ENCODE results near the gene CARMIL1.
A peak's percentile ranks its signal among the peaks of the same experiment; 100 is the strongest.

Gene CARMIL1

GRCh38 chr6:25450469-25451198 is 171.5 kb downstream of the CARMIL1 start:
- no peak for DNase-seq

GRCh38 chr6:25452031-25452430 is 172.9 kb downstream of the CARMIL1 start:
- DNase-seq, result no peak

- no peak for DNase-seq
Measured at GRCh38 chr6:25453288-25453687, 174.1 kb downstream of the CARMIL1 start.

GRCh38 chr6:25454136-25454535 is 175.0 kb downstream of the CARMIL1 start:
- DNase-seq, result no peak

DNA sequence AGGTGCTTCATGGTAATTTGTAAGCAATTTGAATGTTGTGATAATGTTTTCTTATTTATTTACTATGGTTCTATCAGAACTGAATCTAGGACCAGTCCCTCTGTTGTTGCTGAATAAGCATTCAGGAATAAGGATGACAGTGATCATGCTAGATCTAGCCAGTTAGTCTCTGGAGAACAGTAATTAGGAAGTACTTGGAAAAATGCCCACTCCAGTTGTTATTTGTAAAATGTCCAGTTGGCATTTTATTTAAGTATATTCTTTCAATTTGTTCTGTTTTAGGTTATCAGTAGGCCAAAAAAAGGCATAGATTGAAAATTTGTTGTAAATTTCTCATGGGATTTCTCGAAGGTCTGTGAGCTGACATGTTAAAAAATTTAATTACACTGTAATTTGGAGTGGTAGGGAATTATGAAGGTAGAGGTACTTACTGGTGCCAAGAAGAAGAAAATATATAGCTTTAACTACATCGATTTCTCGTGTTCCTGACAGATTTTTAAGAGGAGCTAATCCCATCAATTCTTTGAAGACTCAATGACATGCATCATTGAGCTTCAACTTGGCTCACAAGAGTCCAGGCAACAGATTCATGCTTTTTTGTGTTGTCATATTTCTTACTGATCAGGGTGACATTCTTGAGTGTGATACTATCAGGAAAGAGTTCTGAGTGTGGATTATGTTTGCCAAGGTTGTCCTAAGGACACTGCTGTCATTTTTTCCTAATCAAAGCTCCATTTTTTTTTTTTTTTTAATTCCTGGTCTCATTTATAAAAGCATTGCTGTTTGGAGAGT is 177.3 kb downstream of the CARMIL1 start:
- no peak for DNase-seq

- DNase-seq, result no peak
Measured at GRCh38 chr6:25457516-25457915, 178.3 kb downstream of the CARMIL1 start.

DNA sequence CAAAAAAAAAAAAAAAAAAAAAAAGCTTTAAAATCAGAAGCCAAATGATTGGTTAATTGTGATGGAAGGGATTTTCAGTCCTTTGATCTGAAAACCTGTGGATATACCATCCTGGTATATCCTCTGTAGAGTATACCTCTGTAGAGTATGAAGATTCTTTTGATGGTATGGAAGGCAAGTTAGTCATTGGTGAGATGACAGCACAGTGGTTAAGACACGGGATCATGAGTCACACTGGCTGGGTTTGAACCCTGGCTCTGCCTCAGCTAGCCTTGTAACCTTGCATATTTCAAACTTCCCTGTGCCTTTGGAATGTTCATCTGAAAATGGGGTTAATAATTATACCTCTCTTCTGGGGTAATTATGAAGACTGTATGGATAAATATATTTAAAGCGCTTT is 179.3 kb downstream of the CARMIL1 start:
- peak; percentile 30 for DNase-seq

DNA sequence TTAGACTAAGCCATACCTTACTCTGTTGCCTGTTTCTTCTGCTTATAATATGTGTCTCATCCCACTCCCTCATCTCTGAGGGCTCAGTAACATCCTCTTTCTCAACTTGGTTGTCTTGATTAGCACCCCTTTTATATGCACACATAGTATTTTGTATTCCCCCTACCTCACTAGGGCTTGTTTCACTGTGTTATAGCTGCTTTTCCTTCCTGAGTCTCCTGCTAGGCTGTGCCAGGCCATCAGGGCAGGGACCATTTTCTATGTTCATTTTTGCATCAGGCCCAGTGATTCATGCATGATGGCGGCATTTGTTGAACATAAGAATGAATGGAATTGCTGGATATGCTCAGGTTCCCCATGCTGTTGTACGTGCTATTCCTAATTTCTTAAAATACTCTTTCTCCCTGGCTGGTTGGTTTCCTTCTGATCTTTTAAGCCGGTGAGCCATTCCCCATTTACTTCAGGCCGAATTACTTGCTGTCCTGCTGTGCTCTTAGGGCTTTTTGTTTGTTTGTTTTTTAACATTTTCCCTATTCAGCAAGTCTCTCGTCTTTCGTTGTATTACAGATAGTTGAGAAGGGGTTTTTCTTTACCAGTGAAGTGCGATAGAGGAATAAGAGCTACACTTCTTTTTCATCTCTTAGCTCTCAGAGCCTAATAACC is 183.2 kb downstream of the CARMIL1 start:
- DNase-seq, result no peak

DNA sequence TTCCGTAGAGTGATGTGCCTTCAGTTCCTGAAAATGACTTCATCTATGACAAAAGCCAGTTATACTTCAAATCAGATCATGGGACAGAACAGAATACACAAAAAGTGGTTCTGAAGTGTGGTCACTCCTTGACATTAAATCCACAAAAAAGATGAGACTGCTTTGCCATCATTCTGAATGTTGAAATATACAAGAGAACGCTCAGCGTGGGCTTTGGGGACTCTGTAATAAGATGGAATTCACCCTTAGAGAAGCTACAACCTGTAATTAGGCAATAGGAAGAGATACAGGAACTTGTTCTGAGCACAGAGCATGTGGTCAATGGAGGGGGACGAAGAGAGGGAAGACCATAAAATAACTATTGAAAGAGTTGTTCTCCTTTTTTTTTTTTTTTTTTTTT is 184.3 kb downstream of the CARMIL1 start:
- DNase-seq, result no peak

- no peak for DNase-seq
Measured at GRCh38 chr6:25464225-25464624, 185.1 kb downstream of the CARMIL1 start.

GRCh38 chr6:25465941-25466340 is 186.8 kb downstream of the CARMIL1 start:
- DNase-seq, result no peak

DNA sequence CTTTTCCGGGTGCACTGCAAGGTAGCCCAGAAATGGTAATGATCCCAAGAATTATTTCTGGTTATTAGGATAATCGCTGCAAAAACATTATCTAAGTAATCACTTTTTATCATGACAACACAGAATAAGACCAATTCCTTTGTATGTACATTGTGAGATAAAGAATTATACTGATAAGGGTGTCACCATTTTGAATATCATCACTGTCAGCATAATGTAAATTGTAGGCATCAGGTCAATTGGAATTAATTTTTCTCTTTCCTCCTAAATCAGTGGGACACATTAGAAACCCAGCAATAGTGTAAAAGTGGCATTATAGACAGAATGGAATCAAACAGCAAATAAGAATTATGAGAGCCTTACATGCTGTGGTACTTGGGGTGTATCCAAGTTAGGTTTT is 189.7 kb downstream of the CARMIL1 start:
- DNase-seq, result no peak

- no peak for DNase-seq
Measured at GRCh38 chr6:25469797-25470388, 190.7 kb downstream of the CARMIL1 start.

- no peak for DNase-seq
Measured at GRCh38 chr6:25472306-25472705, 193.1 kb downstream of the CARMIL1 start.

DNA sequence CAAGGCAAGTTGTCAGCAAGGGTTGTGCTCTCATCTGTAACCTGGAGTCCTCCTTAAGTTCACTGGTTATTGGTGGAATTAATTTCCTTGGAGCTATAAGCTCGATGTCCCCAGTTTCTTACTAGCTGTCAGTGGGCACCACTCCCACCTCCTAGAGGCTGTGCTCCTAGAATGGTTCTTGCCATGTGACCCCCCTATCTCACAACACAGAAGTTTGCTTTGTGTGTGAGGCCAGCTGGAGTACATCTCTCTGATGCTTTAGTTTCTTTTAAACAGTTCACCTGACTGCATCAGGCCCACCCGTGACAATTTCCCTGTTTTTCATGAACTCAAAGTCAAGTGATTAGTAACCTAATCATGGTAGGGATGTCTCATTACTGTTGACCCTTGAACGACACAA is 193.7 kb downstream of the CARMIL1 start:
- no peak for DNase-seq

GRCh38 chr6:25473447-25473846 is 194.3 kb downstream of the CARMIL1 start:
- no peak for DNase-seq

- no peak for DNase-seq
Measured at GRCh38 chr6:25476126-25476525, 197.0 kb downstream of the CARMIL1 start.

- DNase-seq, result peak; percentile 7
Measured at GRCh38 chr6:25477006-25477590, 197.9 kb downstream of the CARMIL1 start.

GRCh38 chr6:25478973-25479372 is 199.8 kb downstream of the CARMIL1 start:
- no peak for DNase-seq

DNA sequence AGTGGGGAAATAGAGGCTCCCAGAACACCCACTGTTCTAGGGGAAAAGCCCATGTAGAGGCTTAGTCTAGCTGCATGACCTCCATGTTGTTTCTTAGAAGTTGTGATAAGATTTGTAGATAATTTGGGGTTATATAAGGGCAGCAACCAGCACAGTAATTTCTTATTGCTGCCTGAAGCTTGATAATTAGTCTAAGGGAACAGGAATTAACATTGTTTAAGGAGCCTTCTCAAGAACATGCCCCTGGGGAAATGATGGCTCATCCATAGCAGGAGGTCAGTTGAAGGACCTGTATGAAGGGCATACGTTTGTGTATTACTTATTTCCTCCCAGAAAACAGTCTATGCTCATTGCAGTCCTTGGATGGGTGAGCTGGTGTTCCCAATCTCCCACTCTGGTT is 202.1 kb downstream of the CARMIL1 start:
- no peak for DNase-seq

DNA sequence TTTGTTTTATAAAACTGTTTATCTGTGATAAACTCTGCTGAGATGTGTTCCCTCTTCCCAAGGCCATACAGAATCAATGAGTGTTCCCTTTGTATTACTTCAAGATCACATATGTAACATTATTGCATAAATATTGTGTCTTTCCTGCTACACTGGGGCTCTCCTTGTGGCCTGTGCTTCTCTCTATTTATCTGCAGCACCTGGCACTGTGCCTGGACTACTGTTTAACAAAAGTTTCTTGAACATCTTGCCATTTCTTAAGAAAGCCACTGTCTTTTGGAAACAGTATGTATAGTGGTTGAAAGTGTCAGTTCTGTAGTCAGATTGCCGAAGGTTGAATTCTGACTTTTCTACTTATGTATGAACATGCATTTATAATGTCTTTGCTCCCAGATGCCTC is 203.8 kb downstream of the CARMIL1 start:
- no peak for DNase-seq

DNA sequence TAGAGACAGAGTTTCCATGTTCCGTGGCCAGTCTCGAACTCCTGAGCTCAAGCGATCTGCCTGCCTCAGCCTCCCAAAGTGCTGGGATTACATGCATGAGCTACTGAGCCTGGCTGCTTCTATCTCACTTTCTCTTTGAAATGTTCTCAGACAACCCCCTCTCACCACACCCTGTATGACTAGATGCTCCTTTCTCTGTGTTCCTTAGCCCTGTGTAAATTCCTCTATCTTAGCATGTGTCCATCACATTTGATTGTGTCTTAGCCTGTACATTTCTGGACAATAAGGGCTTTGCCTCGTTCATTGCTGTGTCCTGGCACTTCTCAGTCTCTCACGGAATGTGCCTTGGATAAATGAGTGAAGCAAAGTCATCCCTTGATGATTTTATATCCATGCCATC is 204.8 kb downstream of the CARMIL1 start:
- no peak for DNase-seq

- no peak for DNase-seq
Measured at GRCh38 chr6:25484900-25485299, 205.7 kb downstream of the CARMIL1 start.
